Measurements from ENCODE around the gene EVX1. TPM values are rescaled to one million over a fixed set of nuclear protein-coding genes. Genes with fewer than 3 reads are reported as not detected.

Gene EVX1
- total and polyA plus RNA-seq, 5 donors = 0.05 TPM; not detected in 4

GRCh38 chr7:27260211-27260610 is 17.6 kb downstream of the EVX1 start:
- H3K27ac ChIP-seq (ENCODE audit: low read length) = no peak overlapping the region
- WGBS = 50% methylated on average over 5 of the region's 5 CpGs
- H3K4me3 ChIP-seq (ENCODE audit: low read length) = no peak overlapping the region
- ATAC-seq (no peak), DNase-seq (no peak)
- no peaks in the 10 kb centered on the region for H3K4me1 ChIP-seq (ENCODE audit: control insufficient read depth, insufficient read depth, low read length)
- H3K27me3 ChIP-seq (ENCODE audit: control insufficient read depth, insufficient read depth) = no peaks in the 10 kb centered on the region
- intact Hi-C loops (cut with DNase I) = no loop called here
- H3K9me3 ChIP-seq (ENCODE audit: control insufficient read depth, low read length) = no peaks in the 10 kb centered on the region

GRCh38 chr7:27262121-27262520 is 19.5 kb downstream of the EVX1 start:
- Histone ChIP-seq H3K27me3 (ENCODE audit: control insufficient read depth, insufficient read depth) (no peaks in the 10 kb centered on the region), H3K27ac (ENCODE audit: low read length) (no peak overlapping the region), H3K4me1 (ENCODE audit: control insufficient read depth, insufficient read depth, low read length) (no peaks in the 10 kb centered on the region), H3K9me3 (ENCODE audit: control insufficient read depth, low read length) (no peaks in the 10 kb centered on the region), H3K4me3 (ENCODE audit: low read length) (no peak overlapping the region)
- 82% methylated on average over 4 of the region's 4 CpGs for WGBS
- intact Hi-C loops (cut with DNase I) = no loop called here
- ATAC-seq = no peak
- no peak for DNase-seq

- intact Hi-C loops (cut with DNase I) = no loop called here
- ATAC-seq (no peak), DNase-seq (no peak)
- no peak overlapping the region for H3K27ac ChIP-seq (ENCODE audit: low read length)
- H3K4me1 ChIP-seq (ENCODE audit: control insufficient read depth, insufficient read depth, low read length) = no peaks in the 10 kb centered on the region
- no peaks in the 10 kb centered on the region for H3K27me3 ChIP-seq (ENCODE audit: control insufficient read depth, insufficient read depth)
- 71% methylated on average over 2 of the region's 2 CpGs for WGBS
- H3K4me3 ChIP-seq (ENCODE audit: low read length) = no peak overlapping the region
- H3K9me3 ChIP-seq (ENCODE audit: control insufficient read depth, low read length) = no peaks in the 10 kb centered on the region
Measured at GRCh38 chr7:27263781-27264180, 21.2 kb downstream of the EVX1 start.

GRCh38 chr7:27269455-27269854 is 26.9 kb downstream of the EVX1 start:
- Histone ChIP-seq H3K9me3 (ENCODE audit: control insufficient read depth, low read length) (no peaks in the 10 kb centered on the region), H3K27ac (ENCODE audit: low read length) (no peak overlapping the region), H3K27me3 (ENCODE audit: control insufficient read depth, insufficient read depth) (peaks cover 2% of the 10 kb centered on the region), H3K4me1 (ENCODE audit: control insufficient read depth, insufficient read depth, low read length) (no peaks in the 10 kb centered on the region), H3K4me3 (ENCODE audit: low read length) (no peak overlapping the region)
- 79% methylated on average over 14 of the region's 14 CpGs for WGBS
- ATAC-seq = no peak
- no peak for DNase-seq
- intact Hi-C loops (cut with DNase I) = no loop called here

GRCh38 chr7:27271384-27271783 is 28.8 kb downstream of the EVX1 start:
- Histone ChIP-seq H3K4me1 (ENCODE audit: control insufficient read depth, insufficient read depth, low read length) (no peaks in the 10 kb centered on the region), H3K4me3 (ENCODE audit: low read length) (no peak overlapping the region), H3K27ac (ENCODE audit: low read length) (no peak overlapping the region), H3K27me3 (ENCODE audit: control insufficient read depth, insufficient read depth) (peaks cover 2% of the 10 kb centered on the region), H3K9me3 (ENCODE audit: control insufficient read depth, low read length) (no peaks in the 10 kb centered on the region)
- no peak for DNase-seq
- WGBS = 91% methylated on average over 1 of the region's 1 CpG
- ATAC-seq = no peak
- intact Hi-C loops (cut with DNase I) = no loop called here

- no peaks in the 10 kb centered on the region for H3K9me3 ChIP-seq (ENCODE audit: control insufficient read depth, low read length)
- WGBS = 25% methylated on average over 2 of the region's 2 CpGs
- DNase-seq (no peak), ATAC-seq (peak; percentile 31 to 33)
- no peak overlapping the region for H3K27ac ChIP-seq (ENCODE audit: low read length)
- no peak overlapping the region for H3K4me3 ChIP-seq (ENCODE audit: low read length)
- no peaks in the 10 kb centered on the region for H3K27me3 ChIP-seq (ENCODE audit: control insufficient read depth, insufficient read depth)
- intact Hi-C loops (cut with DNase I) = no loop called here
- no peaks in the 10 kb centered on the region for H3K4me1 ChIP-seq (ENCODE audit: control insufficient read depth, insufficient read depth, low read length)
Measured at GRCh38 chr7:27277628-27278027, 35.0 kb downstream of the EVX1 start.

GRCh38 chr7:27283558-27283957 is 41.0 kb downstream of the EVX1 start:
- H3K9me3 ChIP-seq (ENCODE audit: control insufficient read depth, low read length) = no peaks in the 10 kb centered on the region
- ATAC-seq (no peak), DNase-seq (no peak)
- no peaks in the 10 kb centered on the region for H3K4me1 ChIP-seq (ENCODE audit: control insufficient read depth, insufficient read depth, low read length)
- H3K27me3 ChIP-seq (ENCODE audit: control insufficient read depth, insufficient read depth) = no peaks in the 10 kb centered on the region
- no peak overlapping the region for H3K27ac ChIP-seq (ENCODE audit: low read length)
- no peak overlapping the region for H3K4me3 ChIP-seq (ENCODE audit: low read length)
- WGBS = 78% methylated on average over 3 of the region's 3 CpGs
- intact Hi-C loops (cut with DNase I) = no loop called here

GRCh38 chr7:27295236-27295635 is 52.6 kb downstream of the EVX1 start:
- Histone ChIP-seq H3K27ac (ENCODE audit: low read length) (no peak overlapping the region), H3K9me3 (ENCODE audit: control insufficient read depth, low read length) (no peaks in the 10 kb centered on the region), H3K4me3 (ENCODE audit: low read length) (no peak overlapping the region), H3K27me3 (ENCODE audit: control insufficient read depth, insufficient read depth) (no peaks in the 10 kb centered on the region), H3K4me1 (ENCODE audit: control insufficient read depth, insufficient read depth, low read length) (no peaks in the 10 kb centered on the region)
- no peak for ATAC-seq
- no peak for DNase-seq
- 79% methylated on average over 2 of the region's 2 CpGs for WGBS
- intact Hi-C loops (cut with DNase I) = no loop called here

- intact Hi-C loops (cut with DNase I) = no loop called here
- DNase-seq (peak in 1 of 3 donors; percentile 38), ATAC-seq (no peak)
- H3K27me3 ChIP-seq (ENCODE audit: control insufficient read depth, insufficient read depth) = no peaks in the 10 kb centered on the region
- H3K4me1 ChIP-seq (ENCODE audit: control insufficient read depth, insufficient read depth, low read length) = no peaks in the 10 kb centered on the region
- 59% methylated on average over 8 of the region's 8 CpGs for WGBS
- H3K4me3 ChIP-seq (ENCODE audit: low read length) = no peak overlapping the region
- no peaks in the 10 kb centered on the region for H3K9me3 ChIP-seq (ENCODE audit: control insufficient read depth, low read length)
- no peak overlapping the region for H3K27ac ChIP-seq (ENCODE audit: low read length)
Measured at GRCh38 chr7:27297356-27297755, 54.8 kb downstream of the EVX1 start.

Other genes with a start within 250 kb of the EVX1 start
- under 1 TPM in 2 of 4 donors, not detected in 2; 0.15 to 0.29 TPM for gene HOXA1, start 146.8 kb upstream of the EVX1 start, total RNA-seq
- 0.14 TPM for gene HOXA1, start 146.8 kb upstream of the EVX1 start, polyA plus RNA-seq
- under 1 TPM in 3 of 4 donors, not detected in 1; 0.12 to 0.60 (median 0.37) TPM for gene HOXA2, start 140.1 kb upstream of the EVX1 start, total RNA-seq
- 0.36 TPM for gene HOXA2, start 140.1 kb upstream of the EVX1 start, polyA plus RNA-seq
- gene HOXA4, start 112.0 kb upstream of the EVX1 start, total RNA-seq = 1 to 10 TPM in 2 of 4 donors, under 1 TPM in 2; 0.12 to 2.2 (median 1.1) TPM
- 3.3 TPM for gene HOXA4, start 112.0 kb upstream of the EVX1 start, polyA plus RNA-seq
- under 1 TPM in 1 of 4 donors, not detected in 3; 0.17 TPM for gene HOXA5, start 99.1 kb upstream of the EVX1 start, total RNA-seq
- gene HOXA5, start 99.1 kb upstream of the EVX1 start, polyA plus RNA-seq = 0.43 TPM
- gene HOXA6, start 95.0 kb upstream of the EVX1 start, total RNA-seq = not detected
- not detected for gene HOXA6, start 95.0 kb upstream of the EVX1 start, polyA plus RNA-seq
- gene HOXA3, start 90.2 kb upstream of the EVX1 start, total RNA-seq = 1 to 10 TPM in 1 of 4 donors, under 1 TPM in 3; 0.28 to 1.3 (median 0.43) TPM
- gene HOXA3, start 90.2 kb upstream of the EVX1 start, polyA plus RNA-seq = 1.0 TPM
- not detected for gene HOXA7, start 86.1 kb upstream of the EVX1 start, total RNA-seq
- 0.11 TPM for gene HOXA7, start 86.1 kb upstream of the EVX1 start, polyA plus RNA-seq
- not detected for gene HOXA9, start 77.3 kb upstream of the EVX1 start, total RNA-seq
- not detected for gene HOXA9, start 77.3 kb upstream of the EVX1 start, polyA plus RNA-seq
- gene HOXA10, start 68.5 kb upstream of the EVX1 start, total RNA-seq = not detected
- not detected for gene HOXA10, start 68.5 kb upstream of the EVX1 start, polyA plus RNA-seq
- not detected for gene HOXA11, start 57.6 kb upstream of the EVX1 start, total RNA-seq
- not detected for gene HOXA11, start 57.6 kb upstream of the EVX1 start, polyA plus RNA-seq
- not detected for gene HOXA13, start 42.7 kb upstream of the EVX1 start, total RNA-seq
- gene HOXA13, start 42.7 kb upstream of the EVX1 start, polyA plus RNA-seq = not detected